Measurements from ENCODE around the gene ARGLU1.

- TF ChIP-seq, protein P1, sequence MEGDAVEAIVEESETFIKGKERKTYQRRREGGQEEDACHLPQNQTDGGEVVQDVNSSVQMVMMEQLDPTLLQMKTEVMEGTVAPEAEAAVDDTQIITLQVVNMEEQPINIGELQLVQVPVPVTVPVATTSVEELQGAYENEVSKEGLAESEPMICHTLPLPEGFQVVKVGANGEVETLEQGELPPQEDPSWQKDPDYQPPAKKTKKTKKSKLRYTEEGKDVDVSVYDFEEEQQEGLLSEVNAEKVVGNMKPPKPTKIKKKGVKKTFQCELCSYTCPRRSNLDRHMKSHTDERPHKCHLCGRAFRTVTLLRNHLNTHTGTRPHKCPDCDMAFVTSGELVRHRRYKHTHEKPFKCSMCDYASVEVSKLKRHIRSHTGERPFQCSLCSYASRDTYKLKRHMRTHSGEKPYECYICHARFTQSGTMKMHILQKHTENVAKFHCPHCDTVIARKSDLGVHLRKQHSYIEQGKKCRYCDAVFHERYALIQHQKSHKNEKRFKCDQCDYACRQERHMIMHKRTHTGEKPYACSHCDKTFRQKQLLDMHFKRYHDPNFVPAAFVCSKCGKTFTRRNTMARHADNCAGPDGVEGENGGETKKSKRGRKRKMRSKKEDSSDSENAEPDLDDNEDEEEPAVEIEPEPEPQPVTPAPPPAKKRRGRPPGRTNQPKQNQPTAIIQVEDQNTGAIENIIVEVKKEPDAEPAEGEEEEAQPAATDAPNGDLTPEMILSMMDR (IDR thresholded peaks at IDR 0.05; ENCODE audit: low read depth, low read length, poor library complexity, severe bottlenecking): no peak
- TF ChIP-seq EZH2phosphoT487 (IDR thresholded peaks at IDR 0.05; ENCODE audit: borderline replicate concordance, low read length): no peak
These were observed 5.4 kb upstream of the ARGLU1 start for GRCh38 chr13:106573284-106573846.

All from DOHH2 (cell line).